CD4-positive, alpha-beta T cell treated with Interleukin-4 for 1 hour (primary cell): ENCODE data around the gene RPRD1B.

ENCODE experiments used
- DNase-seq, 2 donors: peaks; one replicate each; pipeline ENCODE4 v3.0.0-alpha.2; 2020 to 2022

The RPRD1B gene

GRCh38 chr20:38137441-38138037, 104.0 kb downstream of the RPRD1B start:
- no peak for DNase-seq

- no peak for DNase-seq
Observed at GRCh38 chr20:38138086-38138778, 104.7 kb downstream of the RPRD1B start.

GRCh38 chr20:38139156-38139912, 105.8 kb downstream of the RPRD1B start:
- DNase-seq, result no peak

- no peak for DNase-seq
Observed at GRCh38 chr20:38139977-38140753, 106.6 kb downstream of the RPRD1B start.

- no peak for DNase-seq
Observed at GRCh38 chr20:38141204-38141888, 107.8 kb downstream of the RPRD1B start.
